Measurements from ENCODE around the gene ARAP3. TPM values are rescaled to one million over a fixed set of nuclear protein-coding genes. Genes with fewer than 3 reads are reported as not detected.

The ARAP3 gene
- polyA plus RNA-seq, 3 donors from 2014 or later = 0.68 to 1.3 TPM; not detected in 1

- Mint-ChIP-seq H3K4me1 (peaks cover 27 to 36% of the 10 kb centered on the region in 2 donors), H3K4me3 (peak overlapping the region; percentile 27 to 94 (median 84)), H3K36me3 (peaks cover 5 to 10% (median 6%) of the 10 kb centered on the region in 3 donors), H3K9me3 (no peaks in the 10 kb centered on the region), H3K27me3 (ENCODE audit: low read depth in 3 of 3) (peaks cover 0 to 14% (median 5%) of the 10 kb centered on the region in 3 donors), H3K27ac (peak overlapping the region in 3 of 6 donors; percentile 34 to 75 (median 72))
- no peak for DNase-seq
Measured at GRCh38 chr5:141638771-141639170, 43.3 kb downstream of the ARAP3 start.

- Mint-ChIP-seq H3K27me3 (ENCODE audit: low read depth in 3 of 3) (peaks cover 0 to 14% (median 5%) of the 10 kb centered on the region in 3 donors), H3K4me1 (peaks cover 27 to 36% of the 10 kb centered on the region in 2 donors), H3K36me3 (peaks cover 5 to 10% (median 6%) of the 10 kb centered on the region in 3 donors), H3K9me3 (no peaks in the 10 kb centered on the region), H3K27ac (peak overlapping the region; percentile 30 to 75 (median 68)), H3K4me3 (peak overlapping the region; percentile 81 to 94 (median 84))
- DNase-seq = peak; percentile 50 to 63 (median 51)
Measured at GRCh38 chr5:141637767-141638419, 44.1 kb downstream of the ARAP3 start.

GRCh38 chr5:141637123-141637766 lies 44.8 kb downstream of the ARAP3 start:
- Mint-ChIP-seq H3K9me3 (no peaks in the 10 kb centered on the region), H3K36me3 (peaks cover 5 to 10% (median 6%) of the 10 kb centered on the region in 3 donors), H3K4me3 (peak overlapping the region; percentile 84 to 94 (median 92)), H3K27me3 (ENCODE audit: low read depth in 3 of 3) (peaks cover 0 to 14% (median 5%) of the 10 kb centered on the region in 3 donors), H3K27ac (peak overlapping the region in 3 of 6 donors; percentile 49 to 72 (median 67)), H3K4me1 (peaks cover 27 to 36% of the 10 kb centered on the region in 2 donors)
- peak in 2 of 3 donors; percentile 20 to 26 for DNase-seq

- Mint-ChIP-seq H3K9me3 (no peaks in the 10 kb centered on the region), H3K36me3 (peaks cover 5 to 13% (median 6%) of the 10 kb centered on the region in 3 donors), H3K27me3 (ENCODE audit: low read depth in 3 of 3) (peaks cover 0 to 14% (median 5%) of the 10 kb centered on the region in 3 donors), H3K4me1 (peaks cover 27 to 36% of the 10 kb centered on the region in 2 donors), H3K27ac (peak within 1 kb of the TSS; percentile 75 to 94 (median 86)), H3K4me3 (peak within 1 kb of the TSS; percentile 90 to 94 (median 92))
- peak; percentile 91 to 92 (median 91) for DNase-seq
Measured at GRCh38 chr5:141636413-141637122, 45.5 kb downstream of the ARAP3 start, which contains the start of the genes HDAC3 and RELL2. TSS of gene HDAC3 (minus strand) at chr5:141636849. CDS start at chr5:141636790, 59 bp downstream. TSS of gene RELL2 (plus strand) at chr5:141636997. CDS start at chr5:141638226, 1,229 bp downstream.

- H3K4me1 Mint-ChIP-seq = peaks cover 27 to 36% of the 10 kb centered on the region in 2 donors
- no peak for DNase-seq
- peak overlapping the region; percentile 90 to 94 (median 92) for H3K4me3 Mint-ChIP-seq
- H3K9me3 Mint-ChIP-seq = no peaks in the 10 kb centered on the region
- peaks cover 3 to 11% (median 5%) of the 10 kb centered on the region in 3 donors for H3K36me3 Mint-ChIP-seq
- peaks cover 0 to 14% (median 5%) of the 10 kb centered on the region in 3 donors for H3K27me3 Mint-ChIP-seq (ENCODE audit: low read depth in 3 of 3)
- peak overlapping the region; percentile 75 to 94 (median 86) for H3K27ac Mint-ChIP-seq
Measured at GRCh38 chr5:141636106-141636412, 46.0 kb downstream of the ARAP3 start.

- no peak for DNase-seq
- Mint-ChIP-seq H3K4me1 (peaks cover 27 to 36% of the 10 kb centered on the region in 2 donors), H3K9me3 (no peaks in the 10 kb centered on the region), H3K4me3 (peak overlapping the region; percentile 90 to 94 (median 92)), H3K27ac (peak overlapping the region; percentile 59 to 94 (median 80)), H3K36me3 (peaks cover 3 to 9% (median 5%) of the 10 kb centered on the region in 3 donors), H3K27me3 (ENCODE audit: low read depth in 3 of 3) (peaks cover 0 to 14% (median 5%) of the 10 kb centered on the region in 3 donors)
Measured at GRCh38 chr5:141635646-141636045, 46.4 kb downstream of the ARAP3 start.

- Mint-ChIP-seq H3K4me1 (peaks cover 27 to 36% of the 10 kb centered on the region in 2 donors), H3K27me3 (ENCODE audit: low read depth in 3 of 3) (peaks cover 0 to 14% (median 5%) of the 10 kb centered on the region in 3 donors), H3K36me3 (peaks cover 6 to 11% (median 9%) of the 10 kb centered on the region in 3 donors), H3K9me3 (no peaks in the 10 kb centered on the region), H3K4me3 (peak overlapping the region; percentile 23 to 94 (median 92)), H3K27ac (peak overlapping the region in 3 of 6 donors; percentile 19 to 44 (median 41))
- no peak for DNase-seq
Measured at GRCh38 chr5:141634720-141635119, 47.3 kb downstream of the ARAP3 start.

- H3K4me3 Mint-ChIP-seq = no peak overlapping the region
- H3K27me3 Mint-ChIP-seq (ENCODE audit: low read depth in 3 of 3) = peaks cover 0 to 14% (median 5%) of the 10 kb centered on the region in 3 donors
- no peak for DNase-seq
- peaks cover 10 to 14% (median 11%) of the 10 kb centered on the region in 3 donors for H3K36me3 Mint-ChIP-seq
- H3K4me1 Mint-ChIP-seq = peaks cover 27 to 36% of the 10 kb centered on the region in 2 donors
- peak overlapping the region in 5 of 6 donors; percentile 4 to 55 (median 17) for H3K27ac Mint-ChIP-seq
- no peaks in the 10 kb centered on the region for H3K9me3 Mint-ChIP-seq
Measured at GRCh38 chr5:141633871-141634561, 48.0 kb downstream of the ARAP3 start.

GRCh38 chr5:141632650-141633049 lies 49.4 kb downstream of the ARAP3 start:
- Mint-ChIP-seq H3K4me1 (peaks cover 18 to 26% of the 10 kb centered on the region in 2 donors), H3K9me3 (no peaks in the 10 kb centered on the region), H3K27me3 (ENCODE audit: low read depth in 3 of 3) (peaks cover 0 to 6% (median 5%) of the 10 kb centered on the region in 3 donors), H3K36me3 (peaks cover 16 to 21% (median 21%) of the 10 kb centered on the region in 3 donors), H3K4me3 (no peak overlapping the region), H3K27ac (no peak overlapping the region)
- no peak for DNase-seq

- peaks cover 12 to 18% of the 10 kb centered on the region in 2 donors for H3K4me1 Mint-ChIP-seq
Measured at GRCh38 chr5:141630570-141631140, 51.4 kb downstream of the ARAP3 start.

GRCh38 chr5:141628175-141628788 lies 53.7 kb downstream of the ARAP3 start:
- Mint-ChIP-seq H3K9me3 (no peaks in the 10 kb centered on the region), H3K27ac (no peak overlapping the region), H3K27me3 (ENCODE audit: low read depth in 3 of 3) (no peaks in the 10 kb centered on the region), H3K4me1 (no peaks in the 10 kb centered on the region), H3K36me3 (peaks cover 32 to 48% (median 35%) of the 10 kb centered on the region in 3 donors), H3K4me3 (no peak overlapping the region)
- no peak for DNase-seq

More at GRCh38 chr5:141630570-141631140, 51.4 kb downstream of the ARAP3 start:
- DNase-seq = no peak
- H3K27me3 Mint-ChIP-seq (ENCODE audit: low read depth in 3 of 3) = no peaks in the 10 kb centered on the region
- no peak overlapping the region for H3K27ac Mint-ChIP-seq
- no peaks in the 10 kb centered on the region for H3K9me3 Mint-ChIP-seq
- H3K36me3 Mint-ChIP-seq = peaks cover 25 to 29% (median 26%) of the 10 kb centered on the region in 3 donors
- no peak overlapping the region for H3K4me3 Mint-ChIP-seq

GRCh38 chr5:141623611-141624010 lies 58.4 kb downstream of the ARAP3 start:
- H3K4me1 Mint-ChIP-seq = peaks cover 0 to 2% of the 10 kb centered on the region in 2 donors
- peaks cover 2 to 8% (median 2%) of the 10 kb centered on the region in 3 donors for H3K27me3 Mint-ChIP-seq (ENCODE audit: low read depth in 3 of 3)
- no peak for DNase-seq
- H3K27ac Mint-ChIP-seq = peak overlapping the region in 1 of 6 donors; percentile 54
- peaks cover 32 to 53% (median 37%) of the 10 kb centered on the region in 3 donors for H3K36me3 Mint-ChIP-seq
- no peak overlapping the region for H3K4me3 Mint-ChIP-seq
- H3K9me3 Mint-ChIP-seq = no peaks in the 10 kb centered on the region

All from immature natural killer cell (primary cell).